Occipital lobe (tissue), 2 donors: ENCODE measurements around the gene CITED1. TPM values are rescaled to one million over a fixed set of nuclear protein-coding genes. Genes with fewer than 3 reads are reported as not detected.
A peak's percentile ranks its signal among the peaks of the same experiment; 100 is the strongest.

Source experiments
- DNase-seq: peaks from one replicate; lab custom pipeline; 2025; lab: John Stamatoyannopoulos, UW
- total RNA-seq: library from RNA; depleted of rRNA; stranded (reverse); fragments of >200 nt; gene quantifications from one replicate; pipeline ENCODE4 v1.2.3, GENCODE V29; 2014

Gene CITED1
- total RNA-seq, 1 donor from 2014 or later, result 3.0 TPM

DNA sequence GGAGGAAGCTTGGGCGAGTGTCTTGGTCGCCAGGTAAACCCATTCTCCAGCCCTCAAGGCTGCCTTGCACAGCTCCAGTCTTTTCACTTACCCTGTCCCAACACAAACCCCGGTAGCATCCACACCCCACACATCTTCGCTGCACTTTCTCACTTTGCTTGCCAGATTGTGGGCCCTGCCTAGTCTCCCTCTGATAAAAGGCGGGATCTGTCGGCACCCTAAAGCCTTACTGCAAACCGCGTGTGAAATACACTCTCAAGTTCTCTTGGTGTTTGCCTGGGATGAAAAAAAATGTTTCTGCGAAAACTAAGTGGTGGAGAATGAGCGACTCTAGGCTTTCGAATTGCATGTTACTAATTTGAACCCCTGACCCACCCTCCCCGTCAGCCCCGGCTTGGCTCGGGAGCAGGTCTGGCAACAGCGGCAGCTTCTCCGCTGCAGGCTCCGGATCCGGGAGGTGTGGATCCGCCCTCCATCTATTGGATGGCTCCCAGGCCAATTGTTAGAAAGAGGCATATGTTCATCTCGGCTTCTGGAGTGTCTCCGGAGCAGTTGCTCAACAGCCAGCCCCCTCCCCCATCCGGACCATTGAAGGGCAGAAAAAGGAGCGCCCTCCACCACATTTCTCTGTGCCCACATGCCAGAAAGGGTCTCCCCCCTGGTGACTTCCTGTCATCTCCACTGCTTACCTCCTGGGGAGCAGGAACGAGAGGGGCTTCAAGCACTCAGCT lies 3.0 kb upstream of the CITED1 start:
- DNase-seq, result peak; percentile 26

DNA sequence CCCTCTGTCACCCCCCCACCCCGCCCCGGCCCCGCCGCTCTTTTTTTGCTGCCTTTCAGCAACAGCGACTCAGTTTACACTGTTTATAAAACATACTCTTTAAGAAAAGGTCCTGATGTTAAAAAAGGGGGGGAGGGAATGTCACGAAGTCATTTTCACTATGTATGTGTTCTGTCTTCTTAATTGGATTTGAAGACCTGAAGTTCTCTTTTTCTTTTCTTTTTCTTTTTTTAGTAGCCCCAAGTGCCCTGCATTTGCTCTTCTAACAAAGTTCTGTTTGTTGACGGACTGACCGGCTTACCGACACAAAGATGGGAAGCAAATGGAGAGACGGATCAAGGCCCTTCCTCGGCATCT lies 2.5 kb upstream of the CITED1 start:
- DNase-seq, result no peak

DNA sequence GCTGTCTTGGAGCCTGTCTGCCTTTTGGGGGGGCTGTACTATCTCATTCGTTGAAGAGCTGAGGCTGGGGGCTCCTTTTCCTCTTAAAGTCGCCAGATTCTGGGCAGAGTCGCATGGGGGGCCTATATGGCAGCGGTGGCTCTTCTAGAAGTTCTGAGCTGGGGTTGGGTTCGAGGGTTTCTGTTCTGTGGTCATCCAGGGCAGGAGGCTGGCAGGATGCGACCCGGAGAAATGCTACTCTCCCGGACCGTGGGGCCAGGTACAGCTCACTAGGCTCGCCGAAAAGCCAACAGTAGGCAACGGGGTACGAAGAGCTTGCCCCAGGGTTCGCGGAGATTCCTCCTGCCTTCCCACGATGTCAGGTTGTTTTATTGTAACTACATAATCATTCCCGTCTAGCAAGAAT lies 1.9 kb upstream of the CITED1 start:
- DNase-seq, result no peak

DNA sequence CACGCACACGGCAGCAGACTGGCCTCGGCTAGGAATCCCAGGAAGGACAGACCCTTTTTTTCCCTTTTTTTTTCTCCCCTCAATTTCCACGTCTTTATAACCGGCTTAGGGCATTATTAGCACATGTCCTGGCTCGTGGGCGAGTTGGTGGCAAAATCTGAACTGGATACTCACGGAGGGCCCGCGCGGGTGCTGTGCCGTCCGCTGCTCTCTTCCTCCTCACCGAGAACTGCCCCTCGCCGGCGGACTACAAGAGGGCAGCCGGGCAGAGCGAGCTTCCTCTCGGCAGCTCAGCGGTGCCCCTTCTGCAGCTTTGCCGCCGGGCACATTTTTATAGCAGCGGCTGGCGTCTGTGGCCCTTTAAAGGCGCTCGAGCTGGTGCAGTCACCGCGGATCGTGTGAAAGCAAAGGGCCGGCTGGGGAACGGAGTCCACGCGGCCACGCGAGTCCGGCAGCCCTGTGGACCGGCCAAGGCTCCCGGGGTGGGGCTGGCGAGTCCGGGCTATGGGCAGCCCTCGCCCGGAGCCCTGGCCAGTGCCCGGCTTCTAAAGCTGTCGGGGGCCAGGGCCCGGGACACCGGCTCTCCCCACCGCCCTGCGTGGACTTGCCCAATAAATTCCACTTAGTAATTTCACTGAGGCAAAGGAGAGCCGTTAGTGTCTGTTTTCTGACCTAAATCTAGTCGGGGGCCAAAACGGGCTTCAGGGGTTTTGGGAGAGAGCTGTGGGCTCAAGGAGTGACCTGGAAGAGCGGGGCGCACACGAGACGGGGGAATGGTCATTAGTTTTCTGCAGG lies 1.3 kb upstream of the CITED1 start:
- peak; percentile 53 for DNase-seq

DNA sequence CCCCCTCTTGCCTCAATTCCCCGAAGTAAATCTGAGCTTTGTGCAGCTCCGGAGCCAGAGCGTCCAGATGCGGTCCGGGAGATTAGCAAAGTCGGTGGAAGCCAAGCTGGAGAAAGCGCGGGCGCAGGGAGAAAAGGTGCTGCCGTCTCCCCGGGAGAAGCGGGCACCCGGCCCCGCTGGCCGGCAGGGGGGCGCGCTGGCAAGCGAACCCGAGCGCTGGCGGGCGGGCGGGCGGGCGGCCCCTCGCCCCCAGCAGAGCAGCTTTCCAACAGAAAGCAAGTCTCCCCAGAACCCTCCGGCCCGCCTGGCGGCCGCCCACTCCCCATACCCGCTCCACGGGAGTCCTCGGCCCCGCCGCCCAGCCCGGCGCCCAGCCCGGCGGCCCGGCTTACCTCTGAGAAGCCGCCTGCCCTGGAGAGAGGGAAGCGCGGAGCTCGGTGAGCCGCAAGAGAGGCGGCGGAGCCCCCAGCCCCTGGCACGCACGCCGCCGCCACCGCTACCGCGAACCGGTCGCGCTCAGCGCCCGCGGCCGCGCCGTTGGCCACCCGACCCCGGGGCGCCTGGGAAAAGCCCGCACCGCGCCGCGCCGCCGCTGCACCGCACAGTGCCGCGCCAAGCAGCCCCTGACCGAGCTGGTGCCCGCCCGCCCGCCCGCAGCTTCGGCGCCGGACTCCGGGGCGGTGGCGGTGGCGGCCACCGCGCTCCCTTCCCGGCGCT lies 529 bp upstream of the CITED1 start:
- DNase-seq, result no peak

DNA sequence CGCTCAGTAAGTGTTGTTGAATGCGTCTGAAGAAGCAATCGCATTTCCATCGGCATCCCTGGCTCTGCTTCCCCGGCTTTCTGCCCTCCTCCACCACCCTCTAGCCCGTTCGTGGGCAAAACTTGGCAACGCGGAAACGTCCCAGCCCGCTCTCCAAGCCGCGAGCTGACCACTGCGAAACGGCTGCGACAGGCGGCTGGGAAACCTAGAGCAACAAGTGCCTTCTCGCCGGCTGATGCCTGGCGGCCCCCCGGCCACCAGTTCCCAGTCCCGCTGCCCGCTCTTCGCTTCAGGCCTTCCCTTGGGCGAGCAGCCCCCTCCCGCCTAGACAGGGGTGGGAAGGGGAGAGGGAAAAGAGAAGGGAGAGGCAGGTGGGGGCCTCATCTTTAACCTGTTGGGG lies 837 bp downstream of the CITED1 start:
- DNase-seq, result no peak

DNA sequence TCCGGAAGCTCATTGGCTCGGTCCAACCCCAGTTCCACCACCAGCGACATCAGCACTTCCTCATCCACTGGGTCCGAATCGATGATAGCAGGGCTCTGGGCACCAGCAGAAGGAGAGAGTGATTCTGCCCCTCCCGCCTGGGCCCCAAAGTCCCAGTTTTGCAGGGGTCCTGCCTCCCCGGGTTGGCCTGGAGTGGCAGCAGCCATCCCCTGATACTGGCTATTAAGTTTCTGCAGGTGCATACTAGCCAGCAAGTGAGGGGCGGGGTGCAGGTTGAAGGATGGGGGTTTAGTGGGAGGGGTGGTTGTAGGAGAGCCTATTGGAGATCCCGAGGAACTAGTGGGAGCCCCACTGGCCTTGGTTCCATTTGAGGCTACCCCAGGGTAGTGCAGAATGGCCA lies 3.9 kb downstream of the CITED1 start:
- DNase-seq, result no peak

DNA sequence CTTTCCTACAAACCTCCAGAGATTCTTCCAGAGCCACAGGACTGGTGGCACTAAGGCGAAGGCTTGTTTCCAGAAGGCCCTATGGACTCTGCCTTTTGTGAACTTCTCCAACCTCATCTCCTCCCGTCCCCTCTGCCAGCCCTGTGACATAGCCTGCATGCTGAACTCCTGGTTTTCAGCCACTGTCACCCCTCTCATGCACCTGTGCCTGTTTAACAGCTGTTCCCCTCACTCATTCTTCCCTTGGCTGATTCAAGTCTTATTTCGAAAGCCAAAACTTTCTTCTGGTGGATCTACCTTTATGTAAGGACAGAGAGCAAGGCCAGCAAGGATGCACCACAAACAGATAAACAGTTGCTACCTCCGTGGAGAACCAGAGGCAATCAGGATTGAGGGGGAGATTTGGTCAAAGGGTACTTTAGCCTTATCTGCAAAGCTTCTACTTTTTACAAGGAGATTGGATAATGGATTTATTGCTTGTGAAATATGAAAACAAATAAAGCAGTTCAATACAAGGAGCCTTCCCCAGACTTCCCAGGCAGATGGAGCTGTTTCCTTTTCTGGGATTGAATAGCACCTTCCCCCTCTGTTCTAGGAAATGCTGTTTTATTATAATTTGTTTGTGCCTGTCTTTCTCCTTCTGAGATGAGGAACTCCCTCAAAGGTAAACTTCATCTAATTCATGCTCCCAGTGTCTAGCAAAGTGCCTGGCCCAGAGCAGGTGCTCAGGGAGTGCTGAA lies 5.7 kb downstream of the CITED1 start:
- no peak for DNase-seq

DNA sequence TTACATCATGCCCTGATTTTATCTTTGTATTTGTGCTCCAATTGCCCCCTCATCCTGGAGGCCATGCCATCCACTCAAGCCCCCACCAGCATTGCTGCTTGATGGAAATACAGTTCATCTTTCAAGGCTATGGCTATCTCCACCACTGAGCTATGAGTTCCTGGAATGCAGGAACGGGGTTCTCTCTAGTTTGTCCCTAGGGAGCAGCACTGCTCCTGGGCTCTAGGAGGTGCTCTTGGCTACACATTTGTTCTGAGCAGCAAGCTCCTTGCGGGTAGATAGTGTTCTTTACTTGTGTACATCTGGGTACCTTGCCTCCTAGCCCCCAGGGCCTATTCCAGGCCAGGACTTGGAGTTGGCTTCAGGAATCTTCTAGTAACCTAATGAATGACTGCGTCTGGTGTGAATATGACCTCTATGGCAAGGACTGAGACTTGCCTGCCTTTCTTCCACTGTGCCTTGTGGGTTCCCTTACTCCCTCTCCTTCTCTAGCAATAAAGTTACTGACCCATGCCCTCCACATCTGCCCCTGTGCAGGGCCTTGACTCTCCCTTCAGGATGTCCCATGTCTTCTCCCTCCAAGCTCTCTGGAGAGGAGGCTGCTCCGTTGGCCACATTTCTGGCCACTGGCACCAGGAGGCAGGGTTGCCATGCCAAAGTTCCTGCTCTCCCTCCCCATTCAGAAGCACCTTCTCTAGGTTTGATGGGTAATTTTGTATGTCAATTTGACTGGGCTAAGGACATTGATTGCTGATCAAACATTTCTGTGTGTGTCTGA lies 7.6 kb downstream of the CITED1 start:
- no peak for DNase-seq

DNA sequence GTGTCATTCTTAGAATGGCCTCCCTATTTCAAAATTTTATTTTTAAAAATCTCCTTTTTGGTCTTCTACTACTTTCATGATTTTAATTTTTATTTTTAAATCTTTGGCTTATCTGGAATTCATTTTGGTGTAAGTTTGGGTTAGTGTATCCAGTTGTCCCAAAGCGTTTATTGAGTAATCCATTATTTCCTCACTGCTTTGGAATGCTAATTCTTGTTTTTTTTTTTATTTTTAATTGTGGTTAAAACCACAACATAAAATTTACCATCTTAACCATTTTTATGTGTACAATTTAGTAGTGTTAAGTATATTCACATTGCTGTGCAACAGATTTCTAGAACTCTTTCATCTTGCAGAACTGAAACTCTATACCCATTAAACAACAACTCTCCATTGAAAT lies 8.7 kb downstream of the CITED1 start:
- DNase-seq, result no peak

DNA sequence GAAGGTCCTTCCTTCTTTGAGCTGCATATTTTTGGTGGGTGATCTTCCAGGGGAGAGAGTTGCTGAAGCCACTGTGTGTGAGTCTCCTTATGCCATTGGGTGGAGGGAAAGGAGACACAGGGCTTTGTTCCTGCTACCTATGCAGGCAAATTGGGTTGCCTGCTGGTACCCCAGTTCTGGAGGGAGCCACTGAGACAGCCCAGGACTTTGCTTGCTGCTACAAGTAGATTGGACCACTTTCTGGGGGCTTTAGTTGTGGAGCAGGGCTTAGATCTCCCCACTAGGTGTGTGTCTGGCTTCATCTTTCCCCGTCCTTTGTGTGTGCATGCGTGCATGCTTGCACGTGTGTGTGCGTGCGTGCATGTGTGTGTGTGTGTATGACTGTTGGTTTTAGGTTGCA lies 10.0 kb downstream of the CITED1 start:
- no peak for DNase-seq

DNA sequence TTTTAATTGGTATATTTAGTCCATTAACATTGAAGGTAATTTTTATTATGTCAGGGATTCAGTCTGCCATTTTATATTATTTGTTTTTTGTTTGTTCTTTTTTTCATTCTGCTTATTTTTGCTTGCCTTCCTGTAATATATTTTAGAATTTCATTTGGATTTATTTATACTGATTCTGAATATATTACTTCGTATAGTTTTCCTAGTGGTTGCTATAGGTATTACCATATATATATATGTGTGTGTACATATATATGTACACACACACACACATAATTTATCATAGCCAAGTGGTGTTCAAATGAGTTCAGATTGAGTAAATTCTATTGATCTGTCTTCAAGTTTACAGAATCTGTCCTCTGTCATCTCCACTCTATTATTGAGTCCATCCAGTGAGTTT lies 11.2 kb downstream of the CITED1 start:
- DNase-seq, result no peak

DNA sequence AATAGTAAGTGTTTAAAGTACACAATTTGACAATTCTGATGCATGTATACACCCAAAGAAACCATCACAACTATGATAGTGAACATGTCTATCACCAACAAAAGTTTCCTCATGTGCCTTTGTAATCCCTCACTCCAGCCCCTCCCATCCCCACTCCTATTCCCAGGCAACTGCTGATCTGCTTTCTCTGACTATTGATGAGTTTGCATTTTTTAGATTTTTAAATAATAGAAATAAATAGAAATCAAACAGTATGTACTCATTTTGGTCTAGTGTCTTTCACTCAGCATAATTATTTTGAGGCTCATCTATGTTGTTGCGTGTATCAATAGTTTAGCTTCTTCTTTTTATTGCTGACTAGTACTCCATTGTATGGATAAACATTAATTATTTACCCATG lies 23.4 kb downstream of the CITED1 start:
- DNase-seq, result no peak

DNA sequence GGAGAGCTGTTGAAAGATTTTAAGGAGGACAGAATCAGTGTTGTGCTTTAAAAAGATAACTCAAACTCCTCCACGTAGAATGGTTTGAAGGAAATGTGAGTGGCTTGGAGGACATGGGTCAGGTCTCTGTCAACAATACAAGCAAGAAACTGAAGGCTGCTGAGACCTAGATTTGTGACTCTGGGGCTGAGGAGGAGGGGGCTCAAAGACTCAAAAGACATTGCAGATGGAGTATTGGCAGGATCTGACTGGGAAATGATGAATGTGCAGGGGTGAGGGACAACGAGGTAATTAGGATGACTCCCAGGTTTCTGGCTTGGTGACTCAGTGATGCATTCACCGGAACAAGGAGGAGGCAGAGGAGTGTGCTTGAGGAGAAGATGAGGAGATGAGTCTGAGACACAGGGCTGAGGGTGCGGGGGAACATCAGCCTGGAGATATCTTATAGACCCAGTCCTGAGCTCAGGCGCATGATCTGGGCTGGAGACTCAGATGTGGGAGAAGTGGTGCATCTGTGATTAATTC lies 25.3 kb downstream of the CITED1 start:
- peak; percentile 2 for DNase-seq

DNA sequence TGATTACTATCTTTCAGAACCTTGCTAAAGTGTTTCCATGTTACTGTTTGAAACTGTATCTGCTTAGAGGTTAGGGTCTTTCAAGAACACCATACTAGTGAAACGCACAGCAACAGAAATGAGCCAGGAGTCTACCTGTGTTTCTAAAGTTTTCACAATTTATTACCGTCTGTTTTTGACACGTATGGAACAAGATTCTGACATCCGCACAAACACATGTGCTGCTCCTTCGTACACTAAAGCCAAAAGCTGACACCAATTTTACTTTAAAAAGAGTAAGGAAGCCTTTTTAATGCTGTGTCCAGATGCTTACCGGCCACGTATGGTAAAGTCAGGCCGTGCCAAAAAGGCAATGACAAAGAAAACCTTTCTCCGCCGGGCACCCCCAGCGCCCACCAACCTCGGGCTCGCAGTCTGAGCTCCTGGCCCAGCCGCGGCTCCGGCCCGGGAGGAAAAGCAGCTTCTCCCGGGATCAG lies 29.2 kb downstream of the CITED1 start:
- DNase-seq, result no peak

DNA sequence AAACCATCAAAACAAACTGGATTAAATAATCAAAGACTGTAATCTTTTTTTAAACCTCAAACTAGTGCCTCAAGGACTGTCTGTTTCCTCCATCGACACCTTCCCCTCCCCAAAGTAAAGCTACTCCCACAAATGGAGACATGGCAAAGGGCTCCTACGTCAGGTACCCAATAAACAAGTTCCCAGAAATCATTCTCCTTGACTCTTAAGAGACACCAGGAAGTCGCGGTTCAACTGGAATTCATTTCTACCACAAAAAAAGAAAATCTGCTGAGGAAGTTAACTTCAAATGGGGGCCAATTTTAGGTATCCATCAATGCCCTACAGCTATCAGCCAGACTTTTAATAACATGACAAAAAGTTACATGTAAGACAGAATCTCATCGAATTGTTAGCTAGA lies 31.2 kb downstream of the CITED1 start:
- no peak for DNase-seq

DNA sequence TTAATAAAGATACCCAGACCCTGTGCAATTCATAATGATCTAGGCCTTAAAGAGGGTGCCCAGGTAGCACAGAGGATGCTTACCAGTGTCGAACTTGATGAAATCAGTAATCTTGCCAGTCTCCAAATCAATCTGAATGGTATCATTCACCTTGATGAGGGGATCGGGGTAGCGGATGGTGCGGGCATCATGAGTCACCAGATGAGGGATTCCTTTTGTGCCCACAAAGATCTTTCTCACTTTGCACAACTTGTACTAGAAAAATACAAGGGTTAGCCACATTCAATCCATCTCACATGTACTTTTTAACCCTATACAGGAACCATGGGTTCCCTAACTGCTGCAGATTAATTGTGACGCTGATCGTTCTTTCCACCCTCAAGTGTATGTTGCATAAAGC lies 32.0 kb downstream of the CITED1 start:
- DNase-seq, result no peak

DNA sequence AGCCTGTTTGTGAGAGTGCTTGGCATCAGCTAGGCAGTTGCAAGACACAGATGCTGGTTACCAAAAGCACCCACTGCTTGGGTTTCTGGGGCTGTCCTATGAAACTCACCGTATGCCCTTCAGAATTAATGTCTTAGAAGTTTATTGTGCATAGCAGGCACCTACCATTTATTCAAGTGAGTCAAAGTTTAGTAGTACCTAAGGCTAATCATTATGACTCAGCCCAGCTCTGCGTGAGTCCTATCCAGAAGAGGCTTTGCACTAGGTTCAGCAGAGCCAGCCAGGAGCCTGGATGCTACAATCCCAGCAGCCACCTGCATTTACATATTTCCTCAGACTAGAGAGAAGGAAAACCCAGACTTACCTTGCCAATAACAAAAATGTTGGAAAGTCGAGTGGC lies 32.8 kb downstream of the CITED1 start:
- no peak for DNase-seq

DNA sequence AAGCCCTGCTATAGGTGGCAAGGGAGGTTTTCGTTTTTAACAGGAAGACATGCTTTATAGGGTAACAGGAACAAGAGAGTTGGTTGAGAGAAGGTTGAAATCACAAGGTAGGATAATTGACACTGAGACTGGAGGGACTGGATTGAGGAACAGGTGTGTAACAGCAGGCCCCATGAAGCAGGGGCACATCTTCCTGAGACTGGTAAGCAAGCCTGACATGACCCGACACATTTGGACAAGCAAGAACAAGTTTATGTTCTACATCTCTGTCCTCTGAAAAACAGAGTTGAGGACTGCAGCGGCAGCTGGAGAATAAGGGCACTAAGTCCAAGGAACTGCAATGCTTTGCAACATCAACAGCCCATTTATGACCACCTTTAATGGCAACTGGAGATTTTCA lies 33.9 kb downstream of the CITED1 start:
- DNase-seq, result no peak

DNA sequence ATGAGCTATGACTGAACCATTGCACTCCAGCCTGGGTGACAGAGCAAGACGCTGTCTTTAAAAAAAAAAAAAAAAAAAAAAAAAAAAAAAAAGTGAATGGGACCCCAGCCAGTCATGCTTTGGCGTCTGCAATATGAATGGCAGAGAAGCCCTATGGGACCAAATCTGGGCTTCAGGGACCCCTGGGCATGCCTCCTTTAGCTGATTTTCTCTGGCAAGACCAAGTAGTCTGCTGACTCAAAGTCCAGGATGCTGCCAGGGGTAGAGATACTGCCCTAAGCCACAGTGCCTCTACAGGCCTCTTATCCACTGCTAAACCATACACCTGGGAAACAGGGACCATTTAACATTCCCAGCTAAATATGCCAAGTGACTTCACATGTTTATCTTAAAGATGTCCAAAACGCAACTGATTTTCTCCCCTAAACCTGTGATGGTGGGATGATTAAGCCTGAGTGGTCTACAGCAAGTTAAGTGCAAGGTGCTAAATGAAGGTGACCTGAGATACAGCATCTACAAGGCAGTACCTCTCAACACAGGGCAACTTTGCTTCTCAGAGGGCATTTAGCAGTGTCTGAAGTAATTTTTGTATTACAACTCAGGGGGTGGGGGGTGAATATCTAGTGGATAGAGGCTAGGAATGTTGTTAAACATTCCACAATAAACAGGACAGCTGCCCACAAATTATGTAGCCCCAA lies 34.5 kb downstream of the CITED1 start:
- DNase-seq, result no peak
